Activated T-helper 2 cell treated with anti-CD3 and anti-CD28 coated beads, Interferon-gamma antibody, Interleukin-2, Interleukin-4, amounts not matched to agents 10 μg/mL and 5 μg/mL and 100 μg/mL, durations not matched to agents 14 hours and 24 hours and 36 hours (primary cell): Measurements from ENCODE around the gene RADX. TPM values are rescaled to one million over a fixed set of nuclear protein-coding genes. Genes with fewer than 3 reads are reported as not detected.

Experiments used
- total RNA-seq: library from RNA; stranded (reverse); gene quantifications from 2 replicates; pipeline ENCODE4 v1.2.3, GENCODE V29; 2022

RADX gene
- total RNA-seq, 1 donor from 2014 or later = 6.5 TPM

Other genes starting within 250 kb of the RADX start
- gene RNF128, start 114.7 kb downstream of the RADX start, total RNA-seq = not detected in 2 replicates
- 0.43 and 0.46 TPM in 2 replicates for gene TBC1D8B, start 190.7 kb downstream of the RADX start, total RNA-seq